A549 (cell line): ENCODE data around the gene RIIAD1. TPM values are rescaled to one million over a fixed set of nuclear protein-coding genes. Genes with fewer than 3 reads are reported as not detected.

Experiments used
- ATAC-seq, 2 experiments: fragments of 200-7000 bp in 1 of 2; fragments of >200 bp in 1 of 2; cut with Nextera tagmentation in 1 of 2; cut with Tn5 transposase in 1 of 2; 3 replicates each; pipeline versions ENCODE4 v1.8.0 to v1.9.1; 2018 to 2020; ENCODE audit warnings: mild to moderate bottlenecking in 1 of 2, moderate library complexity in 1 of 2
- CTCF ChIA-PET: fragments of 300-600 bp; sonication (Branson Sonifier 250); formaldehyde crosslinking; extraction: SDS; loops from one replicate; lab custom pipeline; 2021; ENCODE audit warnings: antibody characterized with exemption, inconsistent platforms; lab: Yijun Ruan, JAX
- POLR2A ChIA-PET: fragments of 350-600 bp; formaldehyde crosslinking; extraction: SDS; loops from one replicate; lab custom pipeline; 2021; ENCODE audit warnings: antibody characterized with exemption, inconsistent platforms; lab: Yijun Ruan, JAX
- DNase-seq, 2 experiments: peaks; one replicate each; pipeline versions ENCODE4 v3.0.0 to v3.0.0-alpha.2; 2011 to 2016; ENCODE audit warnings: low read depth in 1 of 2, low spot score in 1 of 2
- FAIRE-seq: peaks from 2 replicates; lab custom pipeline; 2011; peaks lifted over from hg19 to GRCh38; lab: Jason Lieb, UNC
- H3K27ac ChIP-seq, 2 experiments: fragments of >200 bp; sonication (Bioruptor Twin); formaldehyde crosslinking; 3 replicates each; pipeline ENCODE4 v1.5.1; 2016 to 2017
- H3K4me1 ChIP-seq: fragments of >200 bp; sonication (Bioruptor Twin); formaldehyde crosslinking; 3 replicates; pipeline ENCODE4 v1.6.1; 2016
- H3K4me2 ChIP-seq: fragments of >200 bp; sonication (Bioruptor Twin); formaldehyde crosslinking; 3 replicates; pipeline ENCODE4 v1.6.1; 2016
- H3K4me3 ChIP-seq: fragments of >200 bp; sonication (Bioruptor Twin); formaldehyde crosslinking; 3 replicates; pipeline ENCODE4 v1.5.1; 2016
- H3K9me3 ChIP-seq: fragments of >200 bp; sonication (Bioruptor Twin); formaldehyde crosslinking; 3 replicates; pipeline ENCODE4 v1.6.1; 2016
- ATOH8 ChIP-seq: fragments of 250-450 bp; sonication (Bioruptor Pico); IDR thresholded peaks from 2 replicates; pipeline ENCODE4 v1.5.0; 2020; ENCODE audit warnings: low read depth, mild to moderate bottlenecking, moderate library complexity
- BCL3 ChIP-seq: fragments of >200 bp; sonication (Bioruptor Twin); formaldehyde crosslinking; IDR thresholded peaks from 3 replicates; pipeline ENCODE4 v1.6.1; 2016
- CBX2 ChIP-seq: fragments of 200-600 bp; sonication (generic); IDR thresholded peaks from 2 replicates; pipeline ENCODE4 v1.6.1; 2016; ENCODE audit warnings: low read depth, mild to moderate bottlenecking, borderline replicate concordance
- CEBPB ChIP-seq, 2 experiments: fragments of >200 bp in 1 of 2; sonication (Bioruptor Twin) in 1 of 2; formaldehyde crosslinking in 1 of 2; IDR thresholded peaks; 2 replicates each; pipeline ENCODE4 v1.6.1; 2012 to 2016
- ELK1 ChIP-seq: fragments of 150-350 bp; IDR thresholded peaks from 2 replicates; pipeline ENCODE4 v1.6.1; 2014; ENCODE audit warnings: low read depth, mild to moderate bottlenecking, low read length
- ESRRA ChIP-seq: fragments of 150-350 bp; IDR thresholded peaks from 2 replicates; pipeline ENCODE4 v1.6.1; 2014; ENCODE audit warnings: mild to moderate bottlenecking, low read length, borderline replicate concordance
- FOSB ChIP-seq: fragments of 250-450 bp; sonication (Bioruptor Pico); IDR thresholded peaks from 2 replicates; pipeline ENCODE4 v1.5.0; 2020; ENCODE audit warnings: mild to moderate bottlenecking, moderate library complexity
- FOXS1 ChIP-seq: fragments of 250-450 bp; sonication (Bioruptor Pico); IDR thresholded peaks from 2 replicates; pipeline ENCODE4 v1.5.0; 2020; ENCODE audit warnings: mild to moderate bottlenecking, moderate library complexity
- GATA3 ChIP-seq: IDR thresholded peaks from 2 replicates; pipeline ENCODE4 v1.6.1; 2012; ENCODE audit warnings: borderline replicate concordance
- HEYL ChIP-seq: fragments of 250-450 bp; sonication (Bioruptor Pico); IDR thresholded peaks from 2 replicates; pipeline ENCODE4 v1.8.0; 2021; ENCODE audit warnings: mild to moderate bottlenecking, moderate library complexity
- HOXA7 ChIP-seq: fragments of 250-450 bp; sonication (Bioruptor Pico); IDR thresholded peaks from 2 replicates; pipeline ENCODE4 v1.5.0; 2020; ENCODE audit warnings: mild to moderate bottlenecking, moderate library complexity
- HOXB13 ChIP-seq: fragments of 250-450 bp; sonication (Bioruptor Pico); IDR thresholded peaks from 2 replicates; pipeline ENCODE4 v1.5.0; 2020; ENCODE audit warnings: low read depth, mild to moderate bottlenecking, moderate library complexity
- HOXB5 ChIP-seq: fragments of 250-450 bp; sonication (Bioruptor Pico); IDR thresholded peaks from 2 replicates; pipeline ENCODE4 v1.5.0; 2020; ENCODE audit warnings: mild to moderate bottlenecking, moderate library complexity
- JUNB ChIP-seq: fragments of >200 bp; sonication (Bioruptor Twin); formaldehyde crosslinking; IDR thresholded peaks from 2 replicates; pipeline ENCODE4 v1.6.1; 2016
- MAFK ChIP-seq: fragments of 450-650 bp; IDR thresholded peaks from 2 replicates; pipeline ENCODE4 v1.6.1; 2014; ENCODE audit not compliant: partially characterized antibody
- NFE2L2 ChIP-seq: fragments of 150-350 bp; conservative IDR thresholded peaks from 2 replicates; pipeline ENCODE4 v1.6.1; 2014; ENCODE audit warnings: low read length
- NR3C1 ChIP-seq: fragments of >200 bp; sonication (Bioruptor Twin); formaldehyde crosslinking; IDR thresholded peaks from 3 replicates; pipeline ENCODE4 v1.6.1; 2017
- POLR2A ChIP-seq: IDR thresholded peaks from 2 replicates; pipeline ENCODE4 v1.6.1; 2012; ENCODE audit warnings: mild to moderate bottlenecking, low read length
- RCOR1 ChIP-seq: fragments of 150-350 bp; IDR thresholded peaks from 2 replicates; pipeline ENCODE4 v1.6.1; 2014; ENCODE audit warnings: antibody characterized with exemption, low read length, low read depth
- TFCP2L1 ChIP-seq: fragments of 250-450 bp; sonication (Bioruptor Pico); IDR thresholded peaks from 2 replicates; pipeline ENCODE4 v1.5.0; 2021; ENCODE audit warnings: mild to moderate bottlenecking
- TP53 ChIP-seq: fragments of 250-450 bp; sonication (Bioruptor Pico); IDR thresholded peaks from 2 replicates; pipeline ENCODE4 v1.5.0; 2021; ENCODE audit warnings: mild to moderate bottlenecking, moderate library complexity
- USF2 ChIP-seq: fragments of 450-650 bp; IDR thresholded peaks from 2 replicates; pipeline ENCODE4 v1.6.1; 2014; ENCODE audit warnings: antibody characterized with exemption
- ZC3H11A ChIP-seq: fragments of 450-650 bp; IDR thresholded peaks from 2 replicates; pipeline ENCODE4 v1.6.1; 2014; ENCODE audit warnings: antibody characterized with exemption, mild to moderate bottlenecking
- ZFP36 ChIP-seq: fragments of 450-650 bp; IDR thresholded peaks from 2 replicates; pipeline ENCODE4 v1.6.1; 2014; ENCODE audit warnings: borderline replicate concordance; ENCODE audit not compliant: partially characterized antibody
- WGBS: methylation state at CpG from one replicate; pipeline ENCODE4 v1.1.6; 2017; ENCODE audit errors: missing lambda C conversion rate; 5-methylcytosine and 5-hydroxymethylcytosine counted together
- polyA plus RNA-seq, 4 experiments: library from polyadenylated mRNA; depleted of rRNA in 3 of 4; stranded (reverse); fragments of >200 nt; fragmentation: RNase III in 1 of 4; extraction: RNeasy Plus Mini Kit Qiagen cat#74134 plus additional on column Dnase treatment in 1 of 4; gene quantifications; 2 replicates in 3 of 4; 3 replicates in 1 of 4; pipeline ENCODE4 v1.2.3, GENCODE V29; 2011 to 2017

RIIAD1 gene
- polyA plus RNA-seq, 2 of the 4 experiments (the other 2 are of a cell fraction): not detected

- peak in 1 of 2 experiments; percentile 22; a peak in 3 of 6 replicates for ATAC-seq
- WGBS: 81% methylated on average over 8 of the region's 11 CpGs
- POLR2A ChIA-PET: no interaction called here
- Histone ChIP-seq H3K9me3 (no peaks in the 10 kb centered on the region), H3K4me1 (peaks cover 3% of the 10 kb centered on the region; the same call in 1 of the 3 replicates), H3K4me2 (no peak overlapping the region)
- TF ChIP-seq FOSB: no peak
- TF ChIP-seq FOXS1 (CRISPR knock-in tag): no peak
- no peak for TF ChIP-seq ZFP36
- no peak for TF ChIP-seq ESRRA
- TF ChIP-seq MAFK: no peak
- no peak for TF ChIP-seq HOXB13 (CRISPR knock-in tag)
- TF ChIP-seq POLR2A: no peak
- TF ChIP-seq JUNB: no peak
- no peak for TF ChIP-seq CEBPB (IDR thresholded peaks at IDR 0.05)
- TF ChIP-seq USF2: no peak
- no peak for TF ChIP-seq TP53
- no peak for TF ChIP-seq RCOR1
- TF ChIP-seq NFE2L2: no peak
- no peak for TF ChIP-seq ZC3H11A
- TF ChIP-seq, all 56 proteins: peak for 0
- CTCF ChIA-PET: interaction anchor here (1.1 to 1.8 kb wide), 3 partner anchors 10 to 29 kb away, joined by 3 to 8 read pairs (median 6); partner anchors contain the start of gene CELF3
- Histone ChIP-seq H3K4me3 (no peak overlapping the region), H3K27ac (no peak overlapping the region)
- DNase-seq (no peak), FAIRE-seq (no peak)
Observed at GRCh38 chr1:151705753-151706463, 15.4 kb upstream of the RIIAD1 start.

- Histone ChIP-seq H3K4me1 (peaks cover 3% of the 10 kb centered on the region; the same call in 1 of the 3 replicates), H3K9me3 (no peaks in the 10 kb centered on the region), H3K4me3 (no peak overlapping the region)
- peak in 1 of 2 experiments; percentile 6; a peak in 3 of 6 replicates for ATAC-seq
- CTCF ChIA-PET: interaction anchor here (1.1 to 1.8 kb wide), 3 partner anchors 9 to 28 kb away, joined by 4 to 8 read pairs (median 6); partner anchors contain the start of gene CELF3
- TF ChIP-seq BCL3 (no peak), HOXA7 (CRISPR knock-in tag) (no peak), GATA3 (no peak), TFCP2L1 (CRISPR knock-in tag) (no peak), NFE2L2 (no peak), CBX2 (no peak), HEYL (CRISPR knock-in tag) (no peak), MAFK (no peak), ZC3H11A (no peak), ATOH8 (CRISPR knock-in tag) (no peak), POLR2A (no peak), HOXB5 (CRISPR knock-in tag) (no peak), ELK1 (no peak), NR3C1 (no peak)
- TF ChIP-seq, all 56 proteins: peak for 0
- Histone ChIP-seq H3K27ac (no peak overlapping the region), H3K4me2 (no peak overlapping the region)
- DNase-seq: no peak
- no peak for FAIRE-seq
- WGBS: 79% methylated on average over 15 of the region's 21 CpGs
- POLR2A ChIA-PET: no interaction called here
Observed at GRCh38 chr1:151706464-151707415, 14.6 kb upstream of the RIIAD1 start.
